AG04449 (cell line): Measurements from ENCODE around the gene EPM2AIP1.

Source experiments
- CTCF ChIA-PET: fragments of 350-600 bp; formaldehyde crosslinking; extraction: SDS; loops from one replicate; lab custom pipeline; 2021; ENCODE audit warnings: antibody characterized with exemption; lab: Yijun Ruan, JAX
- POLR2A ChIA-PET: fragments of 400-600, 350-600 bp; formaldehyde crosslinking; extraction: SDS; loops from one replicate; lab custom pipeline; 2020; ENCODE audit warnings: antibody characterized with exemption, inconsistent platforms; lab: Yijun Ruan, JAX
- DNase-seq: peaks from one replicate; pipeline ENCODE4 v3.0.0-alpha.2; 2010; ENCODE audit warnings: low read depth, low spot score
- H3K4me3 ChIP-seq: 2 replicates; pipeline ENCODE4 v1.5.1; 2011; ENCODE audit warnings: low read depth, mild to moderate bottlenecking, control low read depth, low read length
- CTCF ChIP-seq: IDR thresholded peaks from one replicate; pipeline ENCODE4 v1.5.1; 2011; ENCODE audit warnings: mild to moderate bottlenecking, moderate library complexity, low read length, control low read depth, inconsistent platforms; ENCODE audit not compliant: insufficient read depth; ENCODE audit errors: missing control alignments

EPM2AIP1 gene

GRCh38 chr3:37032961-37033360 is 40.0 kb upstream of the EPM2AIP1 start:
- no peak for TF ChIP-seq CTCF
- DNase-seq: no peak
- no peak overlapping the region for H3K4me3 ChIP-seq
- ChIA-PET POLR2A (no interaction called here), CTCF (interaction anchor here (0.9 kb wide), 1 partner anchor 241 kb away, joined by 3 read pairs; no protein-coding TSS in a partner anchor)

GRCh38 chr3:37031096-37031682 is 38.3 kb upstream of the EPM2AIP1 start:
- TF ChIP-seq CTCF: no peak
- no peak overlapping the region for H3K4me3 ChIP-seq
- CTCF ChIA-PET: interaction anchor here (1.0 kb wide), 1 partner anchor 15 kb away, joined by 3 read pairs; no protein-coding TSS in a partner anchor
- DNase-seq: no peak
- POLR2A ChIA-PET: no interaction called here

GRCh38 chr3:37030588-37030987 is 37.7 kb upstream of the EPM2AIP1 start:
- TF ChIP-seq CTCF: no peak
- no peak for DNase-seq
- ChIA-PET CTCF (interaction anchor here (2.5 kb wide), 1 partner anchor 183 kb away, joined by 7 read pairs; no protein-coding TSS in a partner anchor), POLR2A (no interaction called here)
- H3K4me3 ChIP-seq: no peak overlapping the region

- CTCF ChIA-PET: interaction anchor here (2.5 kb wide), 1 partner anchor 184 kb away, joined by 7 read pairs; no protein-coding TSS in a partner anchor
- no peak for DNase-seq
- no peak for TF ChIP-seq CTCF
- POLR2A ChIA-PET: no interaction called here
- no peak overlapping the region for H3K4me3 ChIP-seq
Measured at GRCh38 chr3:37029516-37030163, 36.7 kb upstream of the EPM2AIP1 start.

- POLR2A ChIA-PET: no interaction called here
- no peak overlapping the region for H3K4me3 ChIP-seq
- no peak for DNase-seq
- CTCF ChIA-PET: interaction anchor here (2.5 kb wide), 1 partner anchor 184 kb away, joined by 7 read pairs; no protein-coding TSS in a partner anchor
- TF ChIP-seq CTCF: no peak
Measured at GRCh38 chr3:37029111-37029510, 36.2 kb upstream of the EPM2AIP1 start.

- ChIA-PET POLR2A (no interaction called here), CTCF (interaction anchor here (0.6 to 7.3 kb wide), 3 partner anchors 12 to 185 kb away, joined by 3 to 92 read pairs (median 7); no protein-coding TSS in a partner anchor)
- no peak overlapping the region for H3K4me3 ChIP-seq
- DNase-seq: no peak
- no peak for TF ChIP-seq CTCF
Measured at GRCh38 chr3:37028329-37028728, 35.4 kb upstream of the EPM2AIP1 start.
